Measurements from ENCODE around the gene SLC49A4. TPM values are rescaled to one million over a fixed set of nuclear protein-coding genes. Genes with fewer than 3 reads are reported as not detected.

SLC49A4 gene
- total and polyA plus RNA-seq, 5 donors, result 13.4 to 26.8 (median 20.2) TPM

GRCh38 chr3:122911901-122912300 lies 117.0 kb downstream of the SLC49A4 start:
- Histone ChIP-seq H3K27ac (ENCODE audit: low read length) (no peak overlapping the region), H3K4me1 (ENCODE audit: control insufficient read depth, insufficient read depth, low read length) (no peaks in the 10 kb centered on the region), H3K4me3 (ENCODE audit: low read length) (no peak overlapping the region), H3K9me3 (ENCODE audit: control insufficient read depth, low read length) (no peaks in the 10 kb centered on the region), H3K27me3 (ENCODE audit: control insufficient read depth, insufficient read depth) (no peaks in the 10 kb centered on the region)
- WGBS, result 93% methylated on average over 16 of the region's 16 CpGs
- no peak for DNase-seq
- ATAC-seq, result no peak
- intact Hi-C loops (cut with DNase I), result no loop called here

- WGBS, result 60% methylated on average over 76 of the region's 76 CpGs
- H3K4me3 ChIP-seq (ENCODE audit: low read length), result no peak overlapping the region
- H3K4me1 ChIP-seq (ENCODE audit: control insufficient read depth, insufficient read depth, low read length), result no peaks in the 10 kb centered on the region
- H3K27me3 ChIP-seq (ENCODE audit: control insufficient read depth, insufficient read depth), result no peaks in the 10 kb centered on the region
- DNase-seq (no peak), ATAC-seq (no peak)
- intact Hi-C loops (cut with DNase I), result no loop called here
- no peaks in the 10 kb centered on the region for H3K9me3 ChIP-seq (ENCODE audit: control insufficient read depth, low read length)
- no peak overlapping the region for H3K27ac ChIP-seq (ENCODE audit: low read length)
These were observed 118.1 kb downstream of the SLC49A4 start for GRCh38 chr3:122912772-122913538.

GRCh38 chr3:122913539-122914100 lies 118.8 kb downstream of the SLC49A4 start:
- no peaks in the 10 kb centered on the region for H3K27me3 ChIP-seq (ENCODE audit: control insufficient read depth, insufficient read depth)
- no peaks in the 10 kb centered on the region for H3K4me1 ChIP-seq (ENCODE audit: control insufficient read depth, insufficient read depth, low read length)
- no peak overlapping the region for H3K27ac ChIP-seq (ENCODE audit: low read length)
- intact Hi-C loops (cut with DNase I), result no loop called here
- WGBS, result 82% methylated on average over 33 of the region's 33 CpGs
- H3K9me3 ChIP-seq (ENCODE audit: control insufficient read depth, low read length), result no peaks in the 10 kb centered on the region
- no peak for ATAC-seq
- no peak for DNase-seq
- H3K4me3 ChIP-seq (ENCODE audit: low read length), result no peak overlapping the region

- Histone ChIP-seq H3K27me3 (ENCODE audit: control insufficient read depth, insufficient read depth) (no peaks in the 10 kb centered on the region), H3K4me1 (ENCODE audit: control insufficient read depth, insufficient read depth, low read length) (no peaks in the 10 kb centered on the region), H3K27ac (ENCODE audit: low read length) (no peak overlapping the region), H3K4me3 (ENCODE audit: low read length) (no peak overlapping the region), H3K9me3 (ENCODE audit: control insufficient read depth, low read length) (no peaks in the 10 kb centered on the region)
- intact Hi-C loops (cut with DNase I), result no loop called here
- ATAC-seq, result no peak
- WGBS, result 86% methylated on average over 17 of the region's 17 CpGs
- DNase-seq, result no peak
These were observed 120.6 kb downstream of the SLC49A4 start for GRCh38 chr3:122915300-122916055.

- ATAC-seq, result no peak
- DNase-seq, result no peak
- no peak overlapping the region for H3K27ac ChIP-seq (ENCODE audit: low read length)
- intact Hi-C loops (cut with DNase I), result no loop called here
- WGBS, result 80% methylated on average over 4 of the region's 4 CpGs
- no peaks in the 10 kb centered on the region for H3K9me3 ChIP-seq (ENCODE audit: control insufficient read depth, low read length)
- no peaks in the 10 kb centered on the region for H3K4me1 ChIP-seq (ENCODE audit: control insufficient read depth, insufficient read depth, low read length)
- no peak overlapping the region for H3K4me3 ChIP-seq (ENCODE audit: low read length)
- no peaks in the 10 kb centered on the region for H3K27me3 ChIP-seq (ENCODE audit: control insufficient read depth, insufficient read depth)
These were observed 121.2 kb downstream of the SLC49A4 start for GRCh38 chr3:122916084-122916483.

GRCh38 chr3:122916580-122916979 lies 121.7 kb downstream of the SLC49A4 start:
- H3K4me3 ChIP-seq (ENCODE audit: low read length), result no peak overlapping the region
- intact Hi-C loops (cut with DNase I), result no loop called here
- 88% methylated on average over 6 of the region's 6 CpGs for WGBS
- no peak for DNase-seq
- H3K9me3 ChIP-seq (ENCODE audit: control insufficient read depth, low read length), result no peaks in the 10 kb centered on the region
- no peak overlapping the region for H3K27ac ChIP-seq (ENCODE audit: low read length)
- H3K4me1 ChIP-seq (ENCODE audit: control insufficient read depth, insufficient read depth, low read length), result no peaks in the 10 kb centered on the region
- no peaks in the 10 kb centered on the region for H3K27me3 ChIP-seq (ENCODE audit: control insufficient read depth, insufficient read depth)
- ATAC-seq, result no peak

GRCh38 chr3:122917412-122917811 lies 122.5 kb downstream of the SLC49A4 start:
- H3K27me3 ChIP-seq (ENCODE audit: control insufficient read depth, insufficient read depth), result no peaks in the 10 kb centered on the region
- ATAC-seq (no peak), DNase-seq (no peak)
- intact Hi-C loops (cut with DNase I), result no loop called here
- H3K9me3 ChIP-seq (ENCODE audit: control insufficient read depth, low read length), result no peaks in the 10 kb centered on the region
- H3K4me3 ChIP-seq (ENCODE audit: low read length), result no peak overlapping the region
- H3K4me1 ChIP-seq (ENCODE audit: control insufficient read depth, insufficient read depth, low read length), result no peaks in the 10 kb centered on the region
- H3K27ac ChIP-seq (ENCODE audit: low read length), result no peak overlapping the region
- 89% methylated on average over 4 of the region's 4 CpGs for WGBS

GRCh38 chr3:122918576-122919290 lies 123.9 kb downstream of the SLC49A4 start:
- Histone ChIP-seq H3K4me1 (ENCODE audit: control insufficient read depth, insufficient read depth, low read length) (no peaks in the 10 kb centered on the region), H3K27ac (ENCODE audit: low read length) (no peak overlapping the region), H3K4me3 (ENCODE audit: low read length) (no peak overlapping the region), H3K9me3 (ENCODE audit: control insufficient read depth, low read length) (no peaks in the 10 kb centered on the region), H3K27me3 (ENCODE audit: control insufficient read depth, insufficient read depth) (no peaks in the 10 kb centered on the region)
- 42% methylated on average over 5 of the region's 5 CpGs for WGBS
- DNase-seq (no peak), ATAC-seq (no peak)
- intact Hi-C loops (cut with DNase I), result no loop called here

- Histone ChIP-seq H3K27me3 (ENCODE audit: control insufficient read depth, insufficient read depth) (no peaks in the 10 kb centered on the region), H3K27ac (ENCODE audit: low read length) (no peak overlapping the region), H3K9me3 (ENCODE audit: control insufficient read depth, low read length) (no peaks in the 10 kb centered on the region), H3K4me3 (ENCODE audit: low read length) (no peak overlapping the region), H3K4me1 (ENCODE audit: control insufficient read depth, insufficient read depth, low read length) (no peaks in the 10 kb centered on the region)
- WGBS, result 76% methylated on average over 3 of the region's 3 CpGs
- ATAC-seq (no peak), DNase-seq (no peak)
- intact Hi-C loops (cut with DNase I), result no loop called here
These were observed 124.4 kb downstream of the SLC49A4 start for GRCh38 chr3:122919291-122919610.

- H3K4me3 ChIP-seq (ENCODE audit: low read length), result no peak overlapping the region
- no peaks in the 10 kb centered on the region for H3K4me1 ChIP-seq (ENCODE audit: control insufficient read depth, insufficient read depth, low read length)
- ATAC-seq (no peak), DNase-seq (no peak)
- H3K9me3 ChIP-seq (ENCODE audit: control insufficient read depth, low read length), result no peaks in the 10 kb centered on the region
- 75% methylated on average over 6 of the region's 6 CpGs for WGBS
- no peak overlapping the region for H3K27ac ChIP-seq (ENCODE audit: low read length)
- intact Hi-C loops (cut with DNase I), result no loop called here
- no peaks in the 10 kb centered on the region for H3K27me3 ChIP-seq (ENCODE audit: control insufficient read depth, insufficient read depth)
These were observed 126.1 kb downstream of the SLC49A4 start for GRCh38 chr3:122920986-122921385.

Data from right cardiac atrium (tissue), 5 donors.